Spinal cord (tissue), 10 donors: Measurements from ENCODE around the gene SDHD. TPM values are rescaled to one million over a fixed set of nuclear protein-coding genes. Genes with fewer than 3 reads are reported as not detected.
"Not testable (repeated sequence)": the region's sequence is repeated elsewhere in the genome, so short reads cannot be mapped to it uniquely, and the experiment has no call there.

Experiments used
- DNase-seq, 6 donors: peaks; one replicate each; pipeline versions ENCODE4 v3.0.0 to v3.0.0-alpha.2; 2013 to 2015; ENCODE audit warnings: low spot score in 6 of 6, low read depth in 4 of 6
- H3K27ac ChIP-seq: one replicate; pipeline ENCODE4 v1.5.1; 2013; ENCODE audit warnings: low read depth, low read length, control low read depth
- H3K27me3 ChIP-seq: one replicate; pipeline ENCODE4 v1.6.1; 2013; ENCODE audit warnings: low read length; ENCODE audit not compliant: control insufficient read depth, insufficient read depth
- H3K36me3 ChIP-seq: one replicate; pipeline ENCODE4 v1.6.1; 2013; ENCODE audit warnings: low read length; ENCODE audit not compliant: control insufficient read depth, insufficient read depth
- H3K4me1 ChIP-seq: one replicate; pipeline ENCODE4 v1.6.1; 2013; ENCODE audit warnings: low read length; ENCODE audit not compliant: control insufficient read depth, insufficient read depth
- H3K4me3 ChIP-seq: one replicate; pipeline ENCODE4 v1.5.1; 2013; ENCODE audit warnings: low read depth, low read length, control low read depth
- H3K9me3 ChIP-seq: one replicate; pipeline ENCODE4 v1.6.1; 2013; ENCODE audit warnings: low read length; ENCODE audit not compliant: control insufficient read depth, insufficient read depth
- WGBS: methylation state at CpG from one replicate; pipeline ENCODE4 v1.1.5; 2013; ENCODE audit warnings: missing lambda C conversion rate; ENCODE audit not compliant: insufficient coverage; 5-methylcytosine and 5-hydroxymethylcytosine counted together
- polyA plus RNA-seq, 2 donors: library from polyadenylated mRNA; unstranded; fragments of 120-200 nt; gene quantifications; one replicate each; pipeline ENCODE4 v1.2.1, GENCODE V29; 2013; ENCODE audit not compliant: insufficient read length in 2 of 2
- total RNA-seq, 2 donors: library from RNA; depleted of rRNA in 1 of 2; stranded (reverse); fragments of 120-200 nt in 1 of 2; fragments of >200 nt in 1 of 2; gene quantifications; one replicate each; pipeline versions ENCODE4 v1.2.3 to v1.2.4, GENCODE V29; 2013 to 2014
- donor health status: healthy.

SDHD gene
- total and polyA plus RNA-seq, 4 donors: 72.5 to 125 (median 84.8) TPM

- Histone ChIP-seq H3K36me3 (peaks cover 20% of the 10 kb centered on the region), H3K27ac (no peak overlapping the region)
Measured at GRCh38 chr11:112051768-112052167, 34.9 kb upstream of the SDHD start.

DNA sequence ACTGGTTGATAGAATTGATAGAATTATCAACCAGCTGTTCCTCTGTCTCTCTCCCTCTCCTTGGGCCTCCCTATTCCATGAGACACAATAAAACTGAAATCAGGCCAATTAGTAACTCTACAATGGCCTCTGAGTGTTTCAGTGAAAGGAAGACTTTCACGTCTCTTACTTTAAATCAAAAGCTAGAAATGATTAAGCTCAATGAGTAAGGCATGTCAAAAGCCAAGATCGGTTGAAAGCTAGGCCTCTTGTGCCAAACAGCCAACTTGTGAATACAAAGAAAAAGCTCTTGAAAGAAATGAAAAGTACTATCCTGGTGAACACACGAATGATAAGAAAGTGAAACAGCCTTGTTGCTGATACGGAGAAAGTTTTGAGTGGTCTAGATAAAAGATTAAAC, 29.5 kb upstream of the SDHD start:
- no peak overlapping the region for H3K4me3 ChIP-seq
- DNase-seq: no peak
- peaks cover 31% of the 10 kb centered on the region for H3K36me3 ChIP-seq
- no peak overlapping the region for H3K27ac ChIP-seq
- WGBS: 71% methylated on average over 1 of the region's 4 CpGs
- no peaks in the 10 kb centered on the region for H3K9me3 ChIP-seq
- no peaks in the 10 kb centered on the region for H3K27me3 ChIP-seq
- no peaks in the 10 kb centered on the region for H3K4me1 ChIP-seq

More at GRCh38 chr11:112051768-112052167, 34.9 kb upstream of the SDHD start:
- Histone ChIP-seq H3K4me3 (no peak overlapping the region), H3K9me3 (no peaks in the 10 kb centered on the region), H3K27me3 (no peaks in the 10 kb centered on the region), H3K4me1 (no peaks in the 10 kb centered on the region)
- no peak for DNase-seq
- no CpG with 5 or more reads among the region's 3 CpGs for WGBS

DNA sequence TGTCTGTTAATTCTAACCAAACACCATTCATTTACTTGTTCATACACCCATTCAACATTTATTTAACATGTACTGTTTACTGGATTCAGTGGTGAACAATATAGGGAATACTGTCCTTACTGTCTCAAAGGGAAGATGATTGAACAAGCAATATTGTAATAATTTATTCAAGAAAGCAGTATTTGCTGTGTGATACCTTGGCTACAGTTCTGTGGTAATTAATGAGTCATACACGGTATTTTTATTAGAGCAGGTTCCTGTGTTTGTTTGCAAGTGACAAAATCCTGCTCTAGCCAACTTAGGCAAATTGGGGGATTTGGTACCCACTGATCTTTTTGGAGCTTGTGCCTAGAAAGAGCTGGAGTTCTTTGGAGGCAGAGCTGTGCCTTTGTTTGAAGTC, 28.6 kb upstream of the SDHD start:
- 100% methylated on average over 1 of the region's 1 CpG for WGBS
- Histone ChIP-seq H3K36me3 (peaks cover 29% of the 10 kb centered on the region), H3K4me1 (no peaks in the 10 kb centered on the region), H3K27me3 (no peaks in the 10 kb centered on the region), H3K9me3 (no peaks in the 10 kb centered on the region), H3K4me3 (no peak overlapping the region), H3K27ac (no peak overlapping the region)
- DNase-seq: no peak

GRCh38 chr11:112062923-112063322, 23.8 kb upstream of the SDHD start:
- no peak for DNase-seq
- Histone ChIP-seq H3K9me3 (no peaks in the 10 kb centered on the region), H3K4me1 (no peaks in the 10 kb centered on the region), H3K27ac (no peak overlapping the region), H3K36me3 (peaks cover 18% of the 10 kb centered on the region), H3K4me3 (no peak overlapping the region), H3K27me3 (no peaks in the 10 kb centered on the region)
- WGBS: no CpG with 5 or more reads among the region's 1 CpG

DNA sequence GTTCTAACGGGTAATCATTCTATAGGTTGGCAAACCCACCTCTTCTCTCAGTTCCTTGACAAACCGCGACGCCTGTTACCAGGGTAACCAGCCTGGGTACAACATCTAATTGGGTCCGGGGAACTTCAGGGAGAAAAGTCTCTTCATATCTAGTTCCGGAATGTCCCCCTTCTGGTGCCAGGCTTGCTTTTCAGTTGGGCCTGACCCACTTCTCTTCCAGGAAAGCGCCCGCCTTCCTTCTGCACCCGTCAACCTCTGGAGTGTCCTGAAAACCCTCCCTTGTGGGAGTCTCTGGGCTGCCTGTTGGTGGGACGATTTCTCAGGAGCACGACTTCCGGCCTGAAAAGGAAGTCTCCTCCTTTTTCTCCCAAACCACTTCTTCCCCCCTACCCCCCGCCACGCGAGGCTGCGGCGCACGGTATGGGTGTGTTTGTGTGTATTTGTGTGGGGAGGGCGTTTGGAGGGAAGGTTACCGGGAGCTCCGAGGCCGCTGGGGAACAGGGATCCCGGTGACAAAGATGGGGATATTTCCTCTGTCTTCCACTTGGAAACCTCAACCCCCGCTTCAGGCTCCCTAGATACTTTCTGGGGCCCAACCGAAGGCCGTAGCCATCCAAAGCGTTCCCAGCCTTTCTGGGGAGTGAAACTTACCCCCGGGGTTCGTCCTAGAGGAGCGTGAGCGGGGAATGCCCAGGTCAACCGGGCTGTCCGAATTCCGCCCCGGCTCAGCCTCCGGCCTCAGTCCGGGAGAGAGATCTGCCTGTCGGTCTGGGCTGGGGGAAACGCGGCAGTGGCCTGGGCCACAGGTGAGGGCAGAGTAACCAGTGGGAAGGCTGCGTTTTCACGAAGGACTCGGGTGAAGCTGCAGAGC, 12.5 kb upstream of the SDHD start, which contains the start of the genes NKAPD1 and PIH1D2:
Gene NKAPD1, plus strand, starts transcription at position 359 of the 871 bp plus-strand sequence. CDS start 1,276 bp downstream, outside the sequence.
Gene PIH1D2, minus strand, starts transcription at position 77 of the 871 bp plus-strand sequence. CDS start 843 bp downstream, outside the sequence.
- H3K36me3 ChIP-seq: peaks cover 6% of the 10 kb centered on the region
- 0% methylated on average over 30 of the region's 43 CpGs for WGBS
- H3K9me3 ChIP-seq: no peaks in the 10 kb centered on the region
- peak within 1 kb of the TSS; percentile 96 for H3K27ac ChIP-seq
- H3K4me3 ChIP-seq: peak within 1 kb of the TSS; percentile 88
- no peaks in the 10 kb centered on the region for H3K27me3 ChIP-seq
- peak; percentile 77 to 97 (median 89) for DNase-seq
- H3K4me1 ChIP-seq: peaks cover 7% of the 10 kb centered on the region

DNA sequence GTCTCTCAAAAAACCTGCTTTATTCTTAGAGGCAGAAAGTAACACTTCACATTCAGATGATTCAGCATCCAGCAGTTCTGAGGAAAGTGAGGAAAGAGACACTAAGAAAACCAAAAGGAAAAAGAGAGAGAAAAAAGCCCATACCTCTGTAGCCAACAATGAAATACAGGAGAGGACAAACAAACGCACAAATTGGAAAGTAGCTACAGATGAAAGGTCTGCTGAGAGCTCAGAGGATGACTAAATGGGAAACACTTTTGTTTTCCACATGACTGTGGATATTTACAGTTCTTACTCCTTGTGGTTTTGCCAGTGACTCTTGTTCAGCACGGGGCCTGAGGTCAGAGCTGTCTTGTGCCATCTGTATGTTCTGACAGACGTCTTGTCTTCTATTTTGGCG, 3.9 kb upstream of the SDHD start:
- peaks cover 31% of the 10 kb centered on the region for H3K36me3 ChIP-seq
- WGBS: 100% methylated on average over 3 of the region's 4 CpGs
- H3K4me3 ChIP-seq: no peak overlapping the region
- peaks cover under 1% of the 10 kb centered on the region for H3K4me1 ChIP-seq
- no peak for DNase-seq
- H3K9me3 ChIP-seq: no peaks in the 10 kb centered on the region
- no peak overlapping the region for H3K27ac ChIP-seq
- H3K27me3 ChIP-seq: no peaks in the 10 kb centered on the region

GRCh38 chr11:112085822-112086421, 751 bp upstream of the SDHD start:
- DNase-seq: peak in 1 of 6 donors; percentile 5
- 3% methylated on average over 18 of the region's 19 CpGs for WGBS
- Histone ChIP-seq H3K9me3 (no peaks in the 10 kb centered on the region), H3K27ac (no peak overlapping the region), H3K36me3 (peaks cover 31% of the 10 kb centered on the region), H3K4me1 (peaks cover 8% of the 10 kb centered on the region), H3K4me3 (peak overlapping the region; percentile 82), H3K27me3 (no peaks in the 10 kb centered on the region)

DNA sequence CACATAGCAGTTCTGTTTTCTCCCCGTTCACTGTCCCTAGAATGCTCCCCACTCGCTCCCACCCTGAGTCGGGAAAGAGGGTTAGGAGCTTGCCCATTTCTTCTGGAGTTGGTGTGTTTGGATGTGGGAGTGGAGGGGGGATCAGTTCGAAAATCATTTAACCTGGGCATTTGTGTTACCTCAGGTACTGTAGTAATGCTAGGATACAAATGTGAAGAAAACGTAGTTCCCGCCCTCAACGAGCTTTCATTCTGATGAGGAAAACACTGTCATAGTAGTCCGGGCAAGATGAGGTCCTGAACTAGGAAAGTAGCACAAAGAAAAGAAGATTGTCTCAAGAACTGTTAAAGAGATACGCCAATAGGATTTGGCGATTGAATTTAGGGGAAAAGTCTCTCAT, 539 bp downstream of the SDHD start:
- DNase-seq: no peak
- Histone ChIP-seq H3K4me3 (peak overlapping the region; percentile 82), H3K27ac (no peak overlapping the region), H3K27me3 (no peaks in the 10 kb centered on the region), H3K36me3 (peaks cover 33% of the 10 kb centered on the region), H3K4me1 (peaks cover 8% of the 10 kb centered on the region), H3K9me3 (no peaks in the 10 kb centered on the region)
- WGBS: 22% methylated on average over 7 of the region's 10 CpGs

DNA sequence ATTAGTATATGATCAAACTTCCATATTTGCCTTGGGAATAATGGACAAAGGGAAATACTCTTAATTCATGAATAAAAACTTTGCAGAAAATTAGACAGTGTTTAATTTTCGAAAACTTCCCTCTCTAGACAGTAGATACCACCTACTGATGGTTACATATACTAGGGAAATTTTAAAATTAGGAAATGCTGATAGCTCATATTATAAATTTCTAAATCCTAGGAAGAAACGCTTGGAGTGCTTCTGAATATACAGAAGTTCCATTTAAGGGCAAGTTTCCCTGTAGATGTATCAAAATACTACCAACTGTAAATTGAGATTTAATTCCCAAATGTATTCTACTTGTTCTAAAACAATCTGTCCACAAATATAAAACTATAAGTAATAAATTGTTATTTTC, 8.6 kb downstream of the SDHD start:
- not testable (repeated sequence) for H3K27ac ChIP-seq, H3K9me3 ChIP-seq, DNase-seq, H3K4me3 ChIP-seq, H3K27me3 ChIP-seq, H3K4me1 ChIP-seq
- H3K36me3 ChIP-seq: peaks cover 39% of the 10 kb centered on the region
- no CpG with 5 or more reads among the region's 2 CpGs for WGBS
